GM18870 (cell line): Measurements from ENCODE around the gene ZFAND6.
"Not testable (repeated sequence)": the region's sequence is repeated elsewhere in the genome, so short reads cannot be mapped to it uniquely, and the experiment has no call there.

ENCODE experiments used
- ATAC-seq: cut with Tn5 transposase; IDR thresholded peaks from one replicate; pipeline ENCODE4 v1.9.1; 2021; ENCODE audit warnings: moderate library complexity; ENCODE audit not compliant: unreplicated experiment

ZFAND6 gene

GRCh38 chr15:80058851-80059785 lies at the start of gene ZFAND6:
Gene ZFAND6, plus strand, starts transcription at chr15:80059676. Its CDS starts 60,669 bp downstream, at chr15:80120345.
- peak; percentile 52 for ATAC-seq

DNA sequence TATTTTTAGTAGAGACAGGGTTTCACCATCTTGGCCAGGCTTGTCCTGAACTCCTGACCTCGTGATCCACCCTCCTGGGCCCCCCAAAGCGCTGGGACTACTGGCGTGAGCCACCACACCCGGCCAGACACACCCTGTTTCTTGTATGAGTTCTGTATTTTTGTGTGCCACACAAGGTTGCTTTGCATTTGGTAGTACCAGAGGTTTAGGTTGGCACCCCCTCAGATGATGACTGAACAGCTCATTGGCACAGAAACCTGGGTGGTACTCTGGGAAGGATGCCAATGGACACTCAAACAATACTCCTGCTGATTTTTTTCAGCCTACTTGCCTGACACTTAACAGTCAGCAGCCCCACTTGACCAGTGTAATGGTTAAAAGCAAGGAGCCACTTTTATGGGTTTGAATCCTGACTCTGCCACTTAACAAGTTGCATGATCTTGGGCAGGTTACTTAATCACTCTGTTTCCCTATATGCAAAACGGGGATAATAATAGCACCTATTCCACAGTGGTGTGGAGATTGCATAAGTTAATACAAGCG lies 49.3 kb upstream of the ZFAND6 start:
- no peak for ATAC-seq

DNA sequence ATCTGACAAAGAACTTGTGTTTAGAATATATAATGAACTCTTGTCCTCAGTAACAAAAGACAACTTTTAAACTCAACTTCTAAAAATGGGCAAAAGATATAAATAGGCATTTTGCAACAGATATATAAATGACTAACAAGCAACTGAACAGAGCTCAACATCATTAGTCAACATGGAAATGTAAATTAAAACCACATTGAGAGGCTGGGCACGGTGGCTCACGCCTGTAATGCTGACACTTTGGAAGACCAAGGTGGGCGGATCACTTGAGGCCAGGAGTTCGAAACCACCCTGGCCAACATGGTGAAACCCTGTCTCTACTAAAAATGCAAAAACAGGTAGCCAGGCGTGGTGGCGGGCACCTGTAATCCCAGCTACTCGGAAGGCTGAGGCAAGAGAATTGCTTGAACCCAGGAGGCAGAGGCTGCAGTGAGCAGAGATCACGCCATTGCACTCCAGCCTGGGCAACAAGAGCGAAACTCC lies 48.4 kb upstream of the ZFAND6 start:
- not testable (repeated sequence) for ATAC-seq

DNA sequence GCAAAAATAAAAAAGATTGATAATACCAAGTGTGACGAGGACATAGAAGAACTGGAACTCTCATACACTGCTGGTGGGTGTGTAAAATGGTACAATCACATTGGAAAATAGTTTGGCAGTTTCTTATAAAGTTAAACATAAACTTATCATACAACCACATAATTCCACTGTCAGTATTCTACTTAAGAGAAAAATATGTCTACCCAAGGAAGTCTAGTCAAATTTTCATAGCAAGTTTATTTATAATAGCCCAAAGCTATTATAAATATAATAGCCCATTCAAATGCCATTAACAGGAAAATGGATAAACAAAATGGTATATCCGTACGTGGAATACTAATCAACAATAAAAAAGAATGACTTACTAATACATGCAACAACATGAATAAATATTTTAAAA lies 47.9 kb upstream of the ZFAND6 start:
- ATAC-seq = no peak

GRCh38 chr15:80012060-80012726 lies 47.3 kb upstream of the ZFAND6 start:
- ATAC-seq = no peak

DNA sequence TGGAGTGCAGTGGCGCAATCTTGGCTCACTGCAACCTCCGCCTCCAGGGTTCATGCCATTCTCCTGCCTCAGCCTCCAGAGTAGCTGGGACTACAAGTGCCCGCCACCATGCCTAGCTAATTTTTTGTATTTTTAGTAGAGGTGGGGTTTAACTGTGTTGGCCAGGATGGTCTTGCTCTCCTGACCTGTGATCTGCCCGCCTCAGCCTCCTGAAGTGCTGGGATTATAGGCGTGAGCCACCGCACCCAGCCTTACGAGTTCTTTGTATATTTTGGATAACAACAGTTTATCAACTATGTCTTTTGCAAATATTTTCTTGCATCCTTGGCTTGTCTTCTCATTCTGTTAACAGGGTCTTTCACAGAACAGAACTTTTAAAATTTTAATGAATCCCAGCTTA lies 45.3 kb upstream of the ZFAND6 start:
- not testable (repeated sequence) for ATAC-seq

DNA sequence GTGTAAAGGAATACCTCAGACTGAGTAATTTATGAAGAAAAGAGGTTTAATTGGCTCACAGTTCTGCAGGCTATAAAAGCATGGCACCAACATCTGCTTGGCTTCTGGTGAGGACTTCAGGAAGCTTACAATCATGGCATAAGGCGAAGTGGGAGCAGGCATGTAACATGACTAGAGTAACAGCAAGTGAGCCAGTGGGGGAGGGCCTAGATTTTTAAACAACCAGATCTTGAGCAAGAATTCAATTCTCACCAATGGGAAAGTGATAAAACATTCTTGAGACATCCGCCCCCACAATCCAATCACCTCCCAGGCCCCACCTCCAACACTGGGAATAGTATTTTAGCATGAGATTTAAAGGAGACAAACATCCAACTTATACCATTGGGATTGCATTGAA lies 44.3 kb upstream of the ZFAND6 start:
- ATAC-seq = no peak

GRCh38 chr15:80016506-80016905 lies 43.0 kb upstream of the ZFAND6 start:
- ATAC-seq = not testable (repeated sequence)

- ATAC-seq = not testable (repeated sequence)
Observed at GRCh38 chr15:80017139-80017538, 42.3 kb upstream of the ZFAND6 start.

DNA sequence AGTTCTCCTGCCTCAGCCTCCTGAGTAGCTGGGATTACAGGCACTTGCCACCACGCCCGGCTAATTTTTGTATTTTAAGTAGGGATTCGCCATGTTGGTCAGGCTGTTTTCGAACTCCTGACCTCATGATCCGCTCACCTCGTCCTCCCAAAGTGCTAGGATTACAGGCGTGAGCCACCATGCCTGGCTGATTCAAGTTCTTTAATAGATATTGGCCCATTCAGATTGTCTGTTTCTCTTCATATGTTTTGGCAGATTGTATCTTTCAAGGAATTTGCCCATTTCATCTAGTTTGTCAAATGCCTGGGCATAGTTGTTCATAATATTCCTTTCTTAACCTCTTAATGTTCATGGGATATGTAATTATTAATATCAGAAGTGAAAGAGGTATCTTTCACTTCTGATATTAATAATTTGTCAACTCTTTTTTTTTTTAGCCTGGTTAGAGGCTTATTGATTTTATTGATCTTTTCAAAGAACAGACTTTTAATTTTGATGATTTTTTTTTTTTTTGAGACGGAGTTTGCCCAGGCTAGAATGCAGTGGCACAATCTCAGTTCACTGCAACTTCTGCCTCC lies 40.2 kb upstream of the ZFAND6 start:
- ATAC-seq = no peak

DNA sequence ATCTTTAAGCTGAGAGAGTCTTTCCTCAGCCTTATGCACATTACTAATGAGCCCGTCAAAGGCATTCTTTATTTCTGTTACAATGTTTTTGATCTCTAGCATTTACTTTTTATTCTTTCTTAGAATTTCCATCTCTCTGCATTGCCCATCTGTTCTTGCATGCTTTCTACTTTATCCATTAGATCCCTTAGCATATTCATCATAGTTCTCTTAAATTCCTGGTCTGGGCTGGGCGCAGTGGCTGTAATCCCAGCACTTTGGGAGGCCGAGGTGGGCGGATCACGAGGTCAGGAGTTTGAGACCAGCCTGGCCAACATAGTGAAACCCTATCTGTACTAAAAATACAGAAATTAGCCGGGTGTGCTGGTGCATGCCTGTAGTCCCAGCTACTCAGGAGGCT lies 39.3 kb upstream of the ZFAND6 start:
- ATAC-seq = not testable (repeated sequence)

DNA sequence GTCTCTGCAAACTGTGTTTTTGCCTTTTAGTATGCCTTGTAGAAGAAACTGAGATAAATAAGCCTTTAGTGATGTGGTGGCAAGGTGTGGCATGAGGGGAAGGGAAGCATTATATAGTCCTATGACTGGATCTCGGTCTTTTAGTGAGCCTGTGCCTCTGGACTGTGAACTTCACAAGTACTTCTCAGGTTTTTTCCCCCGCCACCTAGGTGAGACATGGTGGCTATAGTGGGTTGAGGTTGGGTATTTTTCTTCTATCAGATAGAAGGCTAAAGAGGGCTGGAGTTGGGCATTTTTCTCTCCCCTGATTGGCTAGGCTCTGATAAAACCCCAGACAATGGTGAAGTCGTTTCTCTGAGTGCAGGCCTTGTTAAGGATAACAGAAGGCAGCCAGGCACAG lies 38.7 kb upstream of the ZFAND6 start:
- no peak for ATAC-seq

- ATAC-seq = no peak
Observed at GRCh38 chr15:80026310-80026709, 33.2 kb upstream of the ZFAND6 start.

GRCh38 chr15:80026754-80027153 lies 32.7 kb upstream of the ZFAND6 start:
- ATAC-seq = no peak

DNA sequence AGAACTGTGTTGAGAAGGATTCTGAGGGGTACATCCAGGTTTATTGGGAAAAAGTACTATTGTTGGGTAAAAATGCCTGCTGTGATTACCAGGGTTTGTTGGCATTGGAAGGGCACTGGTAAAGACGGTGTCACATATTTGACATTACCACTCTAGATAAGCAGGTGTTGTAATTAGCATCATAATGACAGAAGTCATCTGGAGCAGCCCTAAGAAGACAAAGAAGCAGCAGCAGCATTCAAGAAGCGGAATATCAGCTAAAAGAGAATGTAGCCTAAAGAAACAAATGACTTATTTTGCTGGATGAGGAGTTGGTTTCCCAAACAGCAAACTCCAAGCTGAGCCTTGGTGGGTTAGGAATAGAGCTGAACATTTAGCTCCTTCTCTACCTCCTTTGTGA lies 30.5 kb upstream of the ZFAND6 start:
- no peak for ATAC-seq

DNA sequence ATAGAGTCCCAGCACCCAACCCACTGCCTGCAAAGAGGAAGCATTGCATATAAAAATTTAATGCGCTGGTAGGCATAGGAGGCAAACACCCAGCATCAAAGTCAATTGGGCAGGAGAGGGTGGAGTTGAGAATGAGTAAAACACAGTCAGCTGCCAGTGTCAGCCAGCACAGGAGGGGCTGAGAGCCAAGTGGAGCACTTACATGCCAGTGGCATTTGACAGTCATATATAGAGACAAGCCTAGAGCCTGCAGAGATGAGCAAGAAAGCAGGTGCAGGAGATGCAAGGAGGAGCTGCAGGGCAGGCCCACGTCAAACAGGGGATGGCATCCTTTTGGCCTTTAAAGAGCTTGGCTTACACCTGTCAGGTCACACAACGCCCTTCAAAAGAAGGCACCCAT lies 27.6 kb upstream of the ZFAND6 start:
- ATAC-seq = no peak

- ATAC-seq = no peak
Observed at GRCh38 chr15:80034629-80035028, 24.8 kb upstream of the ZFAND6 start.

DNA sequence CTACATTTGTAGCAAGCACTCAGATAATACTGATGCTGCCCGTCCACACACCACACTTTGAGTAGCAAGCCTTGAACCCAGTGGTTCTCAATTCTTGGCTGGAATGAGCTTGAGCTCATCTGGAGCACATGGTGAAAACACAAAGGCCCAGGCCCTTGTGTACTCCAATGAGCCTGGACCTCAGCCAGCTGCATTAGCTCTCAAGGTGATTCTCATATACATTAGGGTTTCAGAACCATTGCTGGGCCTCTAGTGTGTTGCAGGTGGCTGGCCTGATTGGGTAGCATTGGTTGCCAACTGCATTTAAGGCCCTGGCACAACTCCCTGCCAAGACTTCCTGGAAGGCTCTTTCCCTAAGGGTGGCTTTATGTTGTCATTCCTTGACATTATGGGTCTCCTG lies 23.4 kb upstream of the ZFAND6 start:
- ATAC-seq = no peak

- ATAC-seq = no peak
Observed at GRCh38 chr15:80041494-80042253, 17.8 kb upstream of the ZFAND6 start.

GRCh38 chr15:80042568-80042967 lies 16.9 kb upstream of the ZFAND6 start:
- no peak for ATAC-seq

DNA sequence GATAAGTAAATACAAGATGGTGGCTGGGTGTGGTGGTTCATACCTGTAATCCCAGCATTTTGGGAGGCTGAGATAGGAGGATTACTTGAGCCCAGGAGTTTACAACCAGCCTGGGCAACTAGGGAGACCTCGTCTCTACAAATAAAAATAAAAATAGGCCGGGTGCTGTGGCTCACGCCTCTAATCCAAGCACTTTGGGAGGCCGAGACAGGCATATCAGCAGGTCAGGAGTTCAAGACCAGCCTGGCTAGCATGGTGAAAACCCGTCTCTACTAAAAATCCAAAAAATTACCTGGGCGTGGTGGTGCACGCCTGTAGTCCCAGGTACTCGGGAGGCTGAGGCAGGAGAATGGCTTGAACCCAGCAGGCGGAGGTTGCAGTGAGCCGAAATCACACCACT lies 14.3 kb upstream of the ZFAND6 start:
- ATAC-seq = not testable (repeated sequence)
